Stimulated activated effector memory CD8-positive, alpha-beta T cell treated with anti-CD3 and anti-CD28 coated beads, Interleukin-12 subunit alpha, Interleukin-12 subunit beta, amount 100 ng/mL, for 72 hours (primary cell): ENCODE data around the gene ST8SIA5.
"Not testable (repeated sequence)": the region's sequence is repeated elsewhere in the genome, so short reads cannot be mapped to it uniquely, and the experiment has no call there.

Experiments used
- ATAC-seq: fragments of 150-1000 bp; cut with Tn5 transposase; 2 replicates; pipeline ENCODE4 v1.10.0; 2021
- DNase-seq, 2 donors: peaks; one replicate each; pipeline ENCODE4 v3.0.0; 2021 to 2022; ENCODE audit warnings: low spot score in 2 of 2
- H3K27ac Mint-ChIP-seq: one replicate; pipeline ENCODE4 v1.8.0; 2022; ENCODE audit warnings: mild to moderate bottlenecking, mixed read lengths
- H3K36me3 Mint-ChIP-seq: one replicate; pipeline ENCODE4 v1.8.0; 2022; ENCODE audit warnings: mild to moderate bottlenecking, mixed read lengths
- H3K4me1 Mint-ChIP-seq: one replicate; pipeline ENCODE4 v1.8.0; 2022; ENCODE audit warnings: mixed read lengths
- H3K4me3 Mint-ChIP-seq: one replicate; pipeline ENCODE4 v1.8.0; 2022; ENCODE audit warnings: mild to moderate bottlenecking, mixed read lengths
- H3K9me3 Mint-ChIP-seq: one replicate; pipeline ENCODE4 v1.8.0; 2022; ENCODE audit warnings: mixed read lengths

The ST8SIA5 gene

GRCh38 chr18:46756559-46757201, at the start of gene ST8SIA5:
ST8SIA5 (minus strand) TSS chr18:46757053; CDS start chr18:46756508, 545 bp downstream.
- H3K4me1 Mint-ChIP-seq, result peaks cover 16% of the 10 kb centered on the region
- H3K27ac Mint-ChIP-seq, result no peak within 1 kb of the TSS
- H3K4me3 Mint-ChIP-seq, result peak within 1 kb of the TSS; percentile 37
- H3K9me3 Mint-ChIP-seq, result no peaks in the 10 kb centered on the region
- no peak for DNase-seq
- no peak for ATAC-seq
- no peaks in the 10 kb centered on the region for H3K36me3 Mint-ChIP-seq

- H3K4me1 Mint-ChIP-seq, H3K9me3 Mint-ChIP-seq, H3K36me3 Mint-ChIP-seq, ATAC-seq, H3K27ac Mint-ChIP-seq, H3K4me3 Mint-ChIP-seq, DNase-seq: not testable (repeated sequence)
These were observed 39.1 kb upstream of the ST8SIA5 start for GRCh38 chr18:46795945-46796344.

- ATAC-seq (no peak), DNase-seq (no peak)
- H3K27ac Mint-ChIP-seq, result no peak overlapping the region
- H3K4me1 Mint-ChIP-seq, result no peaks in the 10 kb centered on the region
- no peaks in the 10 kb centered on the region for H3K9me3 Mint-ChIP-seq
- no peak overlapping the region for H3K4me3 Mint-ChIP-seq
- no peaks in the 10 kb centered on the region for H3K36me3 Mint-ChIP-seq
These were observed 37.8 kb upstream of the ST8SIA5 start for GRCh38 chr18:46794607-46795006.

GRCh38 chr18:46793565-46793964, 36.7 kb upstream of the ST8SIA5 start:
- ATAC-seq (no peak), DNase-seq (no peak)
- no peaks in the 10 kb centered on the region for H3K4me1 Mint-ChIP-seq
- no peaks in the 10 kb centered on the region for H3K36me3 Mint-ChIP-seq
- H3K27ac Mint-ChIP-seq, result no peak overlapping the region
- H3K4me3 Mint-ChIP-seq, result no peak overlapping the region
- no peaks in the 10 kb centered on the region for H3K9me3 Mint-ChIP-seq

- H3K27ac Mint-ChIP-seq, result no peak overlapping the region
- no peaks in the 10 kb centered on the region for H3K36me3 Mint-ChIP-seq
- H3K4me1 Mint-ChIP-seq, result no peaks in the 10 kb centered on the region
- ATAC-seq (no peak), DNase-seq (no peak)
- no peak overlapping the region for H3K4me3 Mint-ChIP-seq
- no peaks in the 10 kb centered on the region for H3K9me3 Mint-ChIP-seq
These were observed 32.2 kb upstream of the ST8SIA5 start for GRCh38 chr18:46789088-46789487.

GRCh38 chr18:46787674-46788073, 30.8 kb upstream of the ST8SIA5 start:
- ATAC-seq, result no peak
- DNase-seq, result no peak
- Mint-ChIP-seq H3K4me3 (no peak overlapping the region), H3K27ac (no peak overlapping the region), H3K4me1 (no peaks in the 10 kb centered on the region), H3K9me3 (no peaks in the 10 kb centered on the region), H3K36me3 (no peaks in the 10 kb centered on the region)

- H3K9me3 Mint-ChIP-seq, result no peaks in the 10 kb centered on the region
- peak; percentile 16 for ATAC-seq
- H3K4me1 Mint-ChIP-seq, result no peaks in the 10 kb centered on the region
- no peak overlapping the region for H3K27ac Mint-ChIP-seq
- DNase-seq, result no peak
- no peaks in the 10 kb centered on the region for H3K36me3 Mint-ChIP-seq
- no peak overlapping the region for H3K4me3 Mint-ChIP-seq
These were observed 15.5 kb upstream of the ST8SIA5 start for GRCh38 chr18:46772357-46772756.

- Mint-ChIP-seq H3K36me3 (no peaks in the 10 kb centered on the region), H3K4me1 (no peaks in the 10 kb centered on the region), H3K27ac (no peak overlapping the region), H3K9me3 (no peaks in the 10 kb centered on the region), H3K4me3 (no peak overlapping the region)
- ATAC-seq (no peak), DNase-seq (no peak)
These were observed 14.3 kb upstream of the ST8SIA5 start for GRCh38 chr18:46771141-46771540.

- no peaks in the 10 kb centered on the region for H3K4me1 Mint-ChIP-seq
- no peaks in the 10 kb centered on the region for H3K9me3 Mint-ChIP-seq
- H3K36me3 Mint-ChIP-seq, result no peaks in the 10 kb centered on the region
These were observed 13.9 kb upstream of the ST8SIA5 start for GRCh38 chr18:46770708-46771107.

GRCh38 chr18:46768166-46768921, 11.5 kb upstream of the ST8SIA5 start:
- Mint-ChIP-seq H3K4me3 (no peak overlapping the region), H3K4me1 (no peaks in the 10 kb centered on the region), H3K9me3 (no peaks in the 10 kb centered on the region), H3K36me3 (no peaks in the 10 kb centered on the region), H3K27ac (no peak overlapping the region)
- no peak for DNase-seq
- peak; percentile 36 for ATAC-seq

More at GRCh38 chr18:46770708-46771107, 13.9 kb upstream of the ST8SIA5 start:
- Mint-ChIP-seq H3K4me3 (no peak overlapping the region), H3K27ac (no peak overlapping the region)
- ATAC-seq (no peak), DNase-seq (no peak)

- ATAC-seq (no peak), DNase-seq (no peak)
- no peaks in the 10 kb centered on the region for H3K9me3 Mint-ChIP-seq
- H3K4me3 Mint-ChIP-seq, result no peak overlapping the region
- H3K4me1 Mint-ChIP-seq, result no peaks in the 10 kb centered on the region
- H3K27ac Mint-ChIP-seq, result no peak overlapping the region
- H3K36me3 Mint-ChIP-seq, result no peaks in the 10 kb centered on the region
These were observed 10.4 kb upstream of the ST8SIA5 start for GRCh38 chr18:46767217-46767616.

- ATAC-seq (no peak), DNase-seq (no peak)
- no peaks in the 10 kb centered on the region for H3K36me3 Mint-ChIP-seq
- H3K4me1 Mint-ChIP-seq, result no peaks in the 10 kb centered on the region
- no peak overlapping the region for H3K27ac Mint-ChIP-seq
- no peak overlapping the region for H3K4me3 Mint-ChIP-seq
- no peaks in the 10 kb centered on the region for H3K9me3 Mint-ChIP-seq
These were observed 7.7 kb upstream of the ST8SIA5 start for GRCh38 chr18:46764586-46764985.

GRCh38 chr18:46761059-46761769, 4.4 kb upstream of the ST8SIA5 start:
- H3K4me3 Mint-ChIP-seq, result no peak overlapping the region
- no peak for DNase-seq
- H3K27ac Mint-ChIP-seq, result no peak overlapping the region
- H3K4me1 Mint-ChIP-seq, result no peaks in the 10 kb centered on the region
- no peaks in the 10 kb centered on the region for H3K36me3 Mint-ChIP-seq
- no peak for ATAC-seq
- no peaks in the 10 kb centered on the region for H3K9me3 Mint-ChIP-seq

GRCh38 chr18:46759890-46760289, 3.0 kb upstream of the ST8SIA5 start:
- no peak for DNase-seq

GRCh38 chr18:46756025-46756558, 761 bp downstream of the ST8SIA5 start:
- DNase-seq, result no peak
- Mint-ChIP-seq H3K27ac (no peak overlapping the region), H3K4me3 (no peak overlapping the region), H3K4me1 (peaks cover 16% of the 10 kb centered on the region), H3K36me3 (no peaks in the 10 kb centered on the region), H3K9me3 (no peaks in the 10 kb centered on the region)
- ATAC-seq, result no peak

More at GRCh38 chr18:46759890-46760289, 3.0 kb upstream of the ST8SIA5 start:
- peaks cover 6% of the 10 kb centered on the region for H3K4me1 Mint-ChIP-seq
- no peak for ATAC-seq
- no peak overlapping the region for H3K4me3 Mint-ChIP-seq
- no peaks in the 10 kb centered on the region for H3K36me3 Mint-ChIP-seq
- no peaks in the 10 kb centered on the region for H3K9me3 Mint-ChIP-seq
- H3K27ac Mint-ChIP-seq, result no peak overlapping the region
